HL-60 (cell line): ENCODE results near the gene NSL1.

Experiments used
- DNase-seq, 2 experiments: peaks; one replicate each; pipeline ENCODE4 v3.0.0-alpha.2; 2010 to 2020; ENCODE audit warnings: low read depth in 1 of 2, low spot score in 1 of 2
- H3K27ac ChIP-seq: fragments of 250-450 bp; sonication (Bioruptor Pico); replicated peaks from 2 replicates; pipeline ENCODE4 v1.5.1; 2020; ENCODE audit warnings: mild to moderate bottlenecking, moderate library complexity
- H3K27me3 ChIP-seq: fragments of 250-450 bp; sonication (Bioruptor Pico); 2 replicates; pipeline ENCODE4 v1.5.1; 2021; ENCODE audit warnings: mild to moderate bottlenecking, moderate library complexity; ENCODE audit not compliant: insufficient read depth, poor library complexity, severe bottlenecking
- H3K4me3 ChIP-seq: replicated peaks from 2 replicates; pipeline ENCODE4 v1.5.1; 2011; ENCODE audit warnings: mild to moderate bottlenecking, control low read depth, low read length; ENCODE audit not compliant: insufficient read depth
- CTCF ChIP-seq: IDR thresholded peaks from one replicate; pipeline ENCODE4 v1.5.1; 2011; ENCODE audit warnings: low read length, control low read depth, inconsistent platforms; ENCODE audit not compliant: insufficient read depth
- GABPA ChIP-seq: IDR thresholded peaks from 2 replicates; pipeline ENCODE4 v1.6.1; 2012; ENCODE audit warnings: low read depth
- POLR2AphosphoS5 ChIP-seq: IDR thresholded peaks from 2 replicates; pipeline ENCODE4 v1.6.1; 2012; ENCODE audit warnings: low read depth
- REST ChIP-seq: IDR thresholded peaks from 2 replicates; pipeline ENCODE4 v1.6.1; 2012; ENCODE audit warnings: low read depth; ENCODE audit not compliant: insufficient replicate concordance
- SPI1 ChIP-seq: IDR thresholded peaks from 2 replicates; pipeline ENCODE4 v1.6.1; 2012; ENCODE audit warnings: low read depth, mild to moderate bottlenecking, borderline replicate concordance

NSL1 gene

GRCh38 chr1:212754680-212755079, 36.9 kb downstream of the NSL1 start:
- peak in 1 of 2 experiments; percentile 3 for DNase-seq
- TF ChIP-seq POLR2AphosphoS5 (no peak), GABPA (no peak)
- Histone ChIP-seq H3K4me3 (no peak overlapping the region), H3K27me3 (no peaks in the 10 kb centered on the region), H3K27ac (no peak overlapping the region; the same call in 1 of the 2 replicates)

- no peak overlapping the region; the same call in 1 of the 2 replicates for H3K4me3 ChIP-seq
- peak overlapping the region; percentile 39 for H3K27ac ChIP-seq
- peak in 1 of 2 experiments; percentile 63 for DNase-seq
- TF ChIP-seq SPI1 (peak; percentile 72; the same call in 1 of the 2 replicates), GABPA (no peak), POLR2AphosphoS5 (no peak), CTCF (no peak), REST (no peak)
- H3K27me3 ChIP-seq = no peaks in the 10 kb centered on the region
Measured at GRCh38 chr1:212754193-212754592, 37.4 kb downstream of the NSL1 start.

- DNase-seq = no peak
- Histone ChIP-seq H3K27ac (peak overlapping the region; percentile 39), H3K27me3 (no peaks in the 10 kb centered on the region), H3K4me3 (no peak overlapping the region)
- no peak for TF ChIP-seq REST
- TF ChIP-seq CTCF = no peak
- TF ChIP-seq POLR2AphosphoS5 = no peak
- TF ChIP-seq GABPA = no peak
Measured at GRCh38 chr1:212753749-212754148, 37.8 kb downstream of the NSL1 start.

GRCh38 chr1:212752934-212753497, 38.6 kb downstream of the NSL1 start:
- no peak for DNase-seq
- H3K4me3 ChIP-seq = no peak overlapping the region

More at GRCh38 chr1:212752934-212753497, 38.6 kb downstream of the NSL1 start:
- no peak for TF ChIP-seq REST
- no peak for TF ChIP-seq SPI1
- TF ChIP-seq POLR2AphosphoS5 = no peak
- TF ChIP-seq CTCF = no peak
- TF ChIP-seq GABPA = no peak
- peak overlapping the region; percentile 16 for H3K27ac ChIP-seq
- H3K27me3 ChIP-seq = no peaks in the 10 kb centered on the region
